GM12872 (cell line): ENCODE measurements around the gene ABHD4.
A peak's percentile ranks its signal among the peaks of the same experiment; 100 is the strongest.

ENCODE experiments used
- CTCF ChIP-seq: IDR thresholded peaks from 3 replicates; pipeline ENCODE4 v1.5.1; 2011; ENCODE audit warnings: low read depth, mild to moderate bottlenecking, low read length, moderate library complexity; ENCODE audit not compliant: insufficient read depth

The ABHD4 gene

GRCh38 chr14:22597771-22598098, 365 bp upstream of the ABHD4 start:
- TF ChIP-seq CTCF, result no peak

GRCh38 chr14:22598896-22599244, 770 bp downstream of the ABHD4 start:
- peak; percentile 31; the same call in 1 of the 3 replicates for TF ChIP-seq CTCF

- TF ChIP-seq CTCF, result no peak
These were observed 1.2 kb downstream of the ABHD4 start for GRCh38 chr14:22599349-22599748.

GRCh38 chr14:22600027-22600426, 1.9 kb downstream of the ABHD4 start:
- no peak for TF ChIP-seq CTCF

- TF ChIP-seq CTCF, result no peak
These were observed 3.4 kb downstream of the ABHD4 start for GRCh38 chr14:22601456-22601855.

GRCh38 chr14:22601996-22602395, 3.9 kb downstream of the ABHD4 start:
- TF ChIP-seq CTCF, result no peak

- TF ChIP-seq CTCF, result no peak
These were observed 4.8 kb downstream of the ABHD4 start for GRCh38 chr14:22602862-22603261.

- no peak for TF ChIP-seq CTCF
These were observed 8.3 kb downstream of the ABHD4 start for GRCh38 chr14:22606380-22606779.
